HEK293T (cell line): ENCODE data around the gene CAMK2A.

Experiments used
- CTCF ChIA-PET: fragments of 350-600 bp; formaldehyde crosslinking; extraction: SDS; loops from one replicate; lab custom pipeline; 2021; ENCODE audit warnings: antibody characterized with exemption, inconsistent platforms; lab: Yijun Ruan, JAX
- POLR2A ChIA-PET: fragments of 350-600 bp; formaldehyde crosslinking; extraction: SDS; loops from one replicate; lab custom pipeline; 2020; ENCODE audit warnings: antibody characterized with exemption, inconsistent platforms; lab: Yijun Ruan, JAX
- DNase-seq: peaks from one replicate; pipeline ENCODE4 v3.0.0; 2012; ENCODE audit warnings: mixed read lengths; ENCODE audit errors: extremely low spot score
- ARNT ChIP-seq: fragments of 450-650 bp; IDR thresholded peaks from 2 replicates; pipeline ENCODE4 v1.6.1; 2017; ENCODE audit warnings: mild to moderate bottlenecking
- BHLHE40 ChIP-seq: fragments of 450-650 bp; IDR thresholded peaks from 2 replicates; pipeline ENCODE4 v1.6.1; 2016; ENCODE audit warnings: mild to moderate bottlenecking, moderate library complexity, borderline replicate concordance
- CTBP1 ChIP-seq: fragments of 450-650 bp; IDR thresholded peaks from 2 replicates; pipeline ENCODE4 v1.6.1; 2016; ENCODE audit warnings: borderline replicate concordance
- ELF4 ChIP-seq: fragments of 450-650 bp; IDR thresholded peaks from 2 replicates; pipeline ENCODE4 v1.6.1; 2017; ENCODE audit warnings: antibody characterized with exemption
- FOXA1 ChIP-seq: fragments of 450-650 bp; IDR thresholded peaks from 2 replicates; pipeline ENCODE4 v1.6.1; 2016; ENCODE audit warnings: mild to moderate bottlenecking
- FOXK2 ChIP-seq: fragments of 450-650 bp; IDR thresholded peaks from 2 replicates; pipeline ENCODE4 v1.6.1; 2016; ENCODE audit warnings: mild to moderate bottlenecking
- FOXM1 ChIP-seq: fragments of 450-650 bp; IDR thresholded peaks from 2 replicates; pipeline ENCODE4 v1.6.1; 2017; ENCODE audit warnings: mild to moderate bottlenecking, borderline replicate concordance
- HDGF ChIP-seq: fragments of 450-650 bp; IDR thresholded peaks from 2 replicates; pipeline ENCODE4 v1.6.1; 2017; ENCODE audit warnings: antibody characterized with exemption, borderline replicate concordance
- L3MBTL2 ChIP-seq: fragments of 450-650 bp; conservative IDR thresholded peaks from 2 replicates; pipeline ENCODE4 v1.6.1; 2016; ENCODE audit warnings: mild to moderate bottlenecking
- LEF1 ChIP-seq: fragments of 450-650 bp; IDR thresholded peaks from 2 replicates; pipeline ENCODE4 v1.6.1; 2017; ENCODE audit warnings: mild to moderate bottlenecking, borderline replicate concordance
- NFRKB ChIP-seq: fragments of 450-650 bp; IDR thresholded peaks from 2 replicates; pipeline ENCODE4 v1.6.1; 2016; ENCODE audit warnings: mild to moderate bottlenecking, moderate library complexity
- SP1 ChIP-seq: fragments of 450-650 bp; IDR thresholded peaks from 2 replicates; pipeline ENCODE4 v1.6.1; 2017
- SUZ12 ChIP-seq: fragments of 450-650 bp; IDR thresholded peaks from 2 replicates; pipeline ENCODE4 v1.6.1; 2016; ENCODE audit warnings: mild to moderate bottlenecking
- TARDBP ChIP-seq: fragments of 450-650 bp; IDR thresholded peaks from 2 replicates; pipeline ENCODE4 v1.6.1; 2016
- ZNF384 ChIP-seq: fragments of 450-650 bp; IDR thresholded peaks from 2 replicates; pipeline ENCODE4 v1.6.1; 2016
- TF ChIP-seq, protein P1 (sequence below): fragments of 450-650 bp; IDR thresholded peaks from 2 replicates; pipeline ENCODE4 v1.6.1; 2016

Gene CAMK2A

DNA sequence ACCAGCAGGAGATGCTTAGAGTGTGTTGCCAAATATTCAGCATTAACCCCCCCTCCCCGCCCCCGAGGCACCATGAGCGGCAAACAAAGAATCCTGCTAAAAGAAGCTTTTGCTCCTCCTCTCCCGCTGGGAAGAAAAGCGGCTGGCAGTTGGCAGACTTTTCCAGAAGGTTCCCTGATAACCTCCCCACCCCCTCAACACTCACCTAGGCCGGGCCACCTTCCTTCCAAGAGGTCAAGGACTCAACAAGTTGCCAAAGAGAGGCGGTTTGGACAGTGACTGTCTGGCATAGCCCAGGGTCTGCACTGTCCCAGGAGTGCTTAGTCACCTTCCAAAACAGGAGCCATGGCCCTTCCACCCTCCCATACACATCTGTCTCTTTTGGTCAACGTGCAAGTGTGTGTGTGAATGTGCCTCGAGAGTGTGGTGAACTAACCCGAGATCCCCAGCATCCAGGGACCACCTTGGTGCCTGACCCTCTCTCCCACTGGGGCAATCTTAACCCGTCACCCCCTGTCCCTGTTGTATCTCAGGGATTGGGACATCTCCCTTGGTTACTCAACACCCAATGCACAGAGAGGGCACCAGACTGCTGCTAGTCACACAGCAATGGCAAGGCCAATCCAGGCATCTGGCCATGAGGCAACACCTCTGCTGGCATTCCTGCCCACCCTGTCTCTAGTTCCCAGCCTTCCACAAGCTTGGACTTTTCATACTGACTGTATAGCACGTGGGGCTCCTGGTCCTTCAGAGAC is 18.9 kb downstream of the CAMK2A start:
- CTCF ChIA-PET, result interaction anchor here (4.5 kb wide), 1 partner anchor 80 kb away, joined by 38 read pairs; no protein-coding TSS in a partner anchor
- no peak for TF ChIP-seq L3MBTL2
- no peak for TF ChIP-seq FOXK2
- no peak for TF ChIP-seq ZNF384
- no peak for TF ChIP-seq SUZ12
- no peak for TF ChIP-seq HDGF
- no peak for TF ChIP-seq FOXM1
- no peak for TF ChIP-seq SP1
- no peak for TF ChIP-seq TARDBP
- TF ChIP-seq NFRKB, result no peak
- TF ChIP-seq CTBP1, result no peak
- TF ChIP-seq, protein P1, sequence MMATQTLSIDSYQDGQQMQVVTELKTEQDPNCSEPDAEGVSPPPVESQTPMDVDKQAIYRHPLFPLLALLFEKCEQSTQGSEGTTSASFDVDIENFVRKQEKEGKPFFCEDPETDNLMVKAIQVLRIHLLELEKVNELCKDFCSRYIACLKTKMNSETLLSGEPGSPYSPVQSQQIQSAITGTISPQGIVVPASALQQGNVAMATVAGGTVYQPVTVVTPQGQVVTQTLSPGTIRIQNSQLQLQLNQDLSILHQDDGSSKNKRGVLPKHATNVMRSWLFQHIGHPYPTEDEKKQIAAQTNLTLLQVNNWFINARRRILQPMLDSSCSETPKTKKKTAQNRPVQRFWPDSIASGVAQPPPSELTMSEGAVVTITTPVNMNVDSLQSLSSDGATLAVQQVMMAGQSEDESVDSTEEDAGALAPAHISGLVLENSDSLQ, result no peak
- no peak for TF ChIP-seq ELF4
- TF ChIP-seq FOXA1, result no peak
- no peak for TF ChIP-seq LEF1
- no peak for TF ChIP-seq BHLHE40
- TF ChIP-seq ARNT, result no peak
- DNase-seq, result no peak
- POLR2A ChIA-PET, result no interaction called here

DNA sequence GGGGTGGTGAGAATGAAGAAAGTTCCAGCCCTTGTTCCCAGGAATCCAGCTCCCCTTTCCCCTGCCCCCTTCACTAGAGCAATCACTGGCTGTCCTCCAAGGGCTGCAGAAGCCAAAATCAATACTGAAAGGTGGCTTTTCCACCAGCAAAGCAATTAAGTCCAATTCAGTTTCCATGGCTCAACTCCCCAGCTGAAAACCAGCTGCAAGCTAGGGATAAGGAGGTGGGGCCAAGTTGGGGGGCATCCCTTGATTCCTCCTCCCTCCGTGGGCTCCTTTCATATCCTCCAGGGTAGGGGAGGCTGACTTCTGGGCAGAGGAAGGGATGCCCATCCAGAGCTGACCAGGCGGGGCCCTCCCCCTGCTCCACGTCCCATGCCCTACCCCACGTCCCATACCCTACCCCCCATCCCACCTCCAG is 22.7 kb downstream of the CAMK2A start:
- CTCF ChIA-PET, result interaction anchor here (1.5 kb wide), 1 partner anchor 83 kb away, joined by 3 read pairs; no protein-coding TSS in a partner anchor

DNA sequence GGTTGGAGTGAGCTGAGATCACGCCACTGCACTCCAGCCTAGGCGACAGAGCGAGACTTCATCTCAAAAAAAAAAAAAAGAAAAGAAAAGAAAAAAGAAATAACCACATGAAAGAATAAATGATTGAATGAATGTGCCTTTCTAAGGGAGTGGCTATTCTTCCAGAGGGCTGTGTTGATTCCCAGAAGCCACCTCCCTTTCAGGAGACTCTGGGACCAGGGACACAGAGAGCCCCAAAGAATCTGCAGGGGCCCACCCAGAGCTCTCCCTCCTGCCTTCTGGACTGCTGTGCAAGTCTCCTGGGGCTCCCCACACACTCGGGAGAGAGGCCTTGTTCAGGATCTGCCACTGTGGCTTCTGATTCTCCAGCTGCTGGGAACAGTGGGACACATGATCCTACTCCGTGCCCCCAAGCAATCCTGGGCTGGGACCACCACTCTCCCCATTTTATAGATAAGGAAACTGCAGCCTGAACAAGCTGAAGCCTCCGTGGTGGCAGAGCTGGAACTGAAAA is 23.6 kb downstream of the CAMK2A start:
- CTCF ChIA-PET, result interaction anchor here (0.6 kb wide), 1 partner anchor 183 kb away, joined by 6 read pairs; the partner anchor contains the start of gene RPS14
- no peak for DNase-seq
- POLR2A ChIA-PET, result no interaction called here
- TF ChIP-seq HDGF (no peak), FOXK2 (no peak), SP1 (no peak), NFRKB (no peak), ARNT (no peak), ZNF384 (no peak), TARDBP (no peak), SUZ12 (no peak), FOXA1 (no peak), ELF4 (no peak), L3MBTL2 (no peak), FOXM1 (no peak), BHLHE40 (no peak), CTBP1 (no peak), LEF1 (no peak)
- TF ChIP-seq, protein P1, result no peak

More for the DNA sequence above, 22.7 kb downstream of the CAMK2A start:
- no peak for DNase-seq
- TF ChIP-seq FOXK2, result no peak
- TF ChIP-seq BHLHE40, result no peak
- no peak for TF ChIP-seq ARNT
- TF ChIP-seq ELF4, result no peak
- TF ChIP-seq FOXA1, result no peak
- TF ChIP-seq LEF1, result no peak
- TF ChIP-seq TARDBP, result no peak
- TF ChIP-seq SUZ12, result no peak
- no peak for TF ChIP-seq FOXM1
- TF ChIP-seq NFRKB, result no peak
- TF ChIP-seq L3MBTL2, result no peak
- TF ChIP-seq, protein P1, result no peak
- no peak for TF ChIP-seq CTBP1
- TF ChIP-seq ZNF384, result no peak
- TF ChIP-seq SP1, result no peak
- no peak for TF ChIP-seq HDGF
- POLR2A ChIA-PET, result no interaction called here

DNA sequence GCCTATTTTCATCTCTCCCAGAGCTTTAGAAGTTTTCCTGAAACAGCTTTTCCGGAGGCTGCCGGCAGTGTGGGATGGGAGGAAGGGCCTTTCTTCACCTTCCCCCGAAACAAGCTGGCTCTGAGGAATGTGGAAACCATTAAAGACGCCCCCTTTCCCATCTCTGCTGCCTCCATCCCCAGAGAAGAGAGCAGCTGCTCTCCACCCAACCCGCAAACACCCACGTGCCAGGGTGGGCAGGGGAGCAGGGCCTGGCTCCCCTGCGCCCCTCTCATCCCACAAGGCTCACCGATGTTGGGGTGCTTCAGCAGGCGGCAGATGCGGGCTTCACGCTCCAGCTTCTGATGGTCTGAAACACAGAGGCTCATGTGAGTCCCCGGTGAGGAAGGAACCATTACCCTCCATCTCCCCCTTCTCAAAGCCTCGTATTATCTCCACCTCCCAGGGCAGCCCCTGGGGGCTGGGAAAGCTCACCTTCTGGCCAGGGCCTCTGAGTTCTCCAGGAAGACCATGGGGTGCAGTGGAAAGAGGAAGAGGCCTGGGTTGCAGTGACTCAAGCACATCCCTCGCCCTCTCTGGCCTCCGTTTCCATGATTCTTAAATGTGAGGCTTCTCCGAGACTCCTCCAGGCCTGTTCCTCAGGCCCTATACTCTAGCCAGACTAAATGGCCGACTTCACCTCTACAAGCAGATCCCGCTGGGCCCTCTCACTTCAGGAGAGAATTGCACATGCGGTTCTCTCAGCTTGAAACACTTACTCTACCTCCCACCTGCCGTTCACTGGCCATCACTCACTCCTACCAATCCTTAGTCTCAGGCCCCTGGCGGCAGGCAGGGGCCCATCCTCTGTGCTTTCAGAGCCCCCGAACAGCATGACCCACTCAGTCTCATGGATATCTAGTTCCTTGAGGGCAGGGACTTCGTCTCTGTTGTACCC is 24.6 kb downstream of the CAMK2A start:
- POLR2A ChIA-PET, result no interaction called here
- CTCF ChIA-PET, result interaction anchor here (0.6 to 1.2 kb wide), 2 partner anchors 86 to 235 kb away, joined by 3 to 5 read pairs; no protein-coding TSS in a partner anchor
- TF ChIP-seq SUZ12 (no peak), TARDBP (no peak), FOXM1 (no peak), SP1 (no peak), FOXA1 (no peak), ZNF384 (no peak), LEF1 (no peak), NFRKB (no peak), ELF4 (no peak), CTBP1 (no peak)
- TF ChIP-seq, protein P1, result no peak
- DNase-seq, result no peak
